ENCODE data around the gene SMG6. TPM values are rescaled to one million over a fixed set of nuclear protein-coding genes. Genes with fewer than 3 reads are reported as not detected.

Gene SMG6
- total RNA-seq = 28.8 TPM
- long read RNA-seq, transcript SMG6-215 (1 exons, 2,419 nt) = major isoform, 6 of 28 reads
- long read RNA-seq, partial matches to known transcripts = 15 of 28 reads
- long read RNA-seq, other reads (novel, unspliced or antisense) = 7 of 28 reads

DNA sequence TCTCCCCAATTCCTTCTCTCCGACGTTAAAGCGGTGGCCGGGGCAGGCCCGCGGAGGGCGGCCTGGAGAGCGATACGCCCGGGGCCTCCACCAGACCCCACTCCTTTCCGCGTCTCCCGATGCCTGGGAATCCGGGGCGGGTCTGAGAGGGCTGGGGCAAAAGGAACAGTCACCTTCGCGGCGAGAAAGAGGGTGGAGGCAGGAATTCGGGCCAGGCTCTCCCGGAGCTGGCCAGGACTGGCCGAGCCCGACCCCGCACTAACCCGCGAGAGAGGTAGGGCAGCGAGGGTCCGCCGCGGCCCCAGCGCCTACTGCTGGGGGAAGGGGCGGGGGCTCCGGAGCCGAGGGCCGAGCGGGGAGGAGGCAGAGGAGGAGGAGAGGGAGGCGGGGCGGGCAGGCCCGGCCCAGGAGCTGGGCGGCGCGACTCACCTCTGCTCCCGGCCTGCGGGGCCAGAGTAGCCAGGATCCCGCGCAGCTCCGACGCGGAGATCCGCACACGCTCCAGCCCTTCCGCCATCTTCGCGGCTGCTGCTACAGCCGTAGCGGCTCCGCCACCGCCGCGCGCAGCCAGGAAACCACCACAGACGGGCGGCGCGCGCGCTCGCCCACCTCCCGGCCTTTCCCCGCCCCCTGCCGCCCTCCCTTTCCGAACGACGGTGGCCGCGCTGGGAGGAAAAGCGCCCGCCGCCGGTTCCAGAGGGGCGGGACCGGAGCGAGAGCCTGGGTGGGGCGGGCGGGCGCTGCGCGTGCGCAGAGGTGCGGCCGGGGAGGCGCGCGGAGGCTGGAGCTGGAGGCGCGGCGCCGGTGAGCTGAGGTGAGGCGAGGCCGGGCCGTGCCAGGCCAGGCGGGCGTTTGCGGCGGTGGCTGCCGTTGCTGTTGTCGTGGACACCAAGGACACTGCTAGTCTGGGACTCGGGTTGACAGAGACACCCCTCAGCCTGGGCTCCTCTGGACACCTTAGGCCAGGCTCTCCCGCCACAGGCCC, at the start of gene SMG6, which contains the start of gene SRR:
SMG6 (minus strand) TSS at position 582 of the 985 bp plus-strand sequence; CDS start at position 517, 65 bp downstream.
SRR (plus strand) TSS at position 747 of the 985 bp plus-strand sequence. CDS start 11,611 bp downstream, outside the sequence.
- ATAC-seq (peak; percentile 97), DNase-seq (peak; percentile 97)
- intact Hi-C loops (cut with DNase I) = no loop called here
- Histone ChIP-seq H3K4me1 (peaks cover 20% of the 10 kb centered on the region), H3K27ac (peak within 1 kb of the TSS; percentile 86), H3K9me3 (no peaks in the 10 kb centered on the region), H3K4me3 (peak within 1 kb of the TSS; percentile 84), H3K27me3 (no peaks in the 10 kb centered on the region), H3K36me3 (peaks cover 11% of the 10 kb centered on the region)
- TF ChIP-seq, protein P1, sequence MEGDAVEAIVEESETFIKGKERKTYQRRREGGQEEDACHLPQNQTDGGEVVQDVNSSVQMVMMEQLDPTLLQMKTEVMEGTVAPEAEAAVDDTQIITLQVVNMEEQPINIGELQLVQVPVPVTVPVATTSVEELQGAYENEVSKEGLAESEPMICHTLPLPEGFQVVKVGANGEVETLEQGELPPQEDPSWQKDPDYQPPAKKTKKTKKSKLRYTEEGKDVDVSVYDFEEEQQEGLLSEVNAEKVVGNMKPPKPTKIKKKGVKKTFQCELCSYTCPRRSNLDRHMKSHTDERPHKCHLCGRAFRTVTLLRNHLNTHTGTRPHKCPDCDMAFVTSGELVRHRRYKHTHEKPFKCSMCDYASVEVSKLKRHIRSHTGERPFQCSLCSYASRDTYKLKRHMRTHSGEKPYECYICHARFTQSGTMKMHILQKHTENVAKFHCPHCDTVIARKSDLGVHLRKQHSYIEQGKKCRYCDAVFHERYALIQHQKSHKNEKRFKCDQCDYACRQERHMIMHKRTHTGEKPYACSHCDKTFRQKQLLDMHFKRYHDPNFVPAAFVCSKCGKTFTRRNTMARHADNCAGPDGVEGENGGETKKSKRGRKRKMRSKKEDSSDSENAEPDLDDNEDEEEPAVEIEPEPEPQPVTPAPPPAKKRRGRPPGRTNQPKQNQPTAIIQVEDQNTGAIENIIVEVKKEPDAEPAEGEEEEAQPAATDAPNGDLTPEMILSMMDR (IDR thresholded peaks at IDR 0.05) = no peak

GRCh38 chr17:2351269-2351668, 47.7 kb upstream of the SMG6 start:
- peak; percentile 39 for DNase-seq
- no peaks in the 10 kb centered on the region for H3K27me3 ChIP-seq
- intact Hi-C loops (cut with DNase I) = no loop called here

GRCh38 chr17:2347805-2348685, 44.5 kb upstream of the SMG6 start:
- intact Hi-C loops (cut with DNase I) = no loop called here

More at GRCh38 chr17:2351269-2351668, 47.7 kb upstream of the SMG6 start:
- TF ChIP-seq, protein P1 (IDR thresholded peaks at IDR 0.05) = no peak
- peaks cover 3% of the 10 kb centered on the region for H3K4me1 ChIP-seq
- no peaks in the 10 kb centered on the region for H3K36me3 ChIP-seq
- H3K4me3 ChIP-seq = no peak overlapping the region
- no peaks in the 10 kb centered on the region for H3K9me3 ChIP-seq
- H3K27ac ChIP-seq = no peak overlapping the region
- ATAC-seq = no peak

GRCh38 chr17:2346475-2346874, 42.9 kb upstream of the SMG6 start:
- no peaks in the 10 kb centered on the region for H3K9me3 ChIP-seq
- H3K4me3 ChIP-seq = no peak overlapping the region
- H3K36me3 ChIP-seq = peaks cover 25% of the 10 kb centered on the region
- intact Hi-C loops (cut with DNase I) = no loop called here
- DNase-seq (peak; percentile 74), ATAC-seq (peak; percentile 88)
- TF ChIP-seq, protein P1 (IDR thresholded peaks at IDR 0.05) = no peak
- peaks cover 3% of the 10 kb centered on the region for H3K4me1 ChIP-seq
- H3K27ac ChIP-seq = no peak overlapping the region
- no peaks in the 10 kb centered on the region for H3K27me3 ChIP-seq

More at GRCh38 chr17:2347805-2348685, 44.5 kb upstream of the SMG6 start:
- Histone ChIP-seq H3K27me3 (no peaks in the 10 kb centered on the region), H3K27ac (no peak overlapping the region), H3K4me1 (peaks cover 3% of the 10 kb centered on the region), H3K4me3 (no peak overlapping the region), H3K36me3 (peaks cover 17% of the 10 kb centered on the region), H3K9me3 (no peaks in the 10 kb centered on the region)
- TF ChIP-seq, protein P1 (IDR thresholded peaks at IDR 0.05) = no peak
- DNase-seq (peak; percentile 67), ATAC-seq (peak; percentile 52)

- intact Hi-C loops (cut with DNase I) = no loop called here
- Histone ChIP-seq H3K36me3 (peaks cover 30% of the 10 kb centered on the region), H3K27me3 (no peaks in the 10 kb centered on the region), H3K27ac (no peak overlapping the region), H3K9me3 (no peaks in the 10 kb centered on the region), H3K4me3 (no peak overlapping the region), H3K4me1 (peaks cover 3% of the 10 kb centered on the region)
- ATAC-seq = no peak
- no peak for DNase-seq
- TF ChIP-seq, protein P1 (IDR thresholded peaks at IDR 0.05) = no peak
These were observed 40.9 kb upstream of the SMG6 start for GRCh38 chr17:2344528-2344927.
